GM23338 (cell line): Measurements from ENCODE around the gene RBBP4.

Experiments used
- EZH2 ChIP-seq: fragments of 200-600 bp; sonication (generic); IDR thresholded peaks from one replicate; pipeline ENCODE4 v1.8.0; 2017; ENCODE audit warnings: antibody characterized with exemption, mild to moderate bottlenecking, low read depth; ENCODE audit not compliant: unreplicated experiment
- EZH2phosphoT487 ChIP-seq: fragments of 200-600 bp; sonication (generic); IDR thresholded peaks from one replicate; pipeline ENCODE4 v1.8.1; 2018; ENCODE audit warnings: antibody characterized with exemption; ENCODE audit not compliant: unreplicated experiment
- JUNB ChIP-seq: IDR thresholded peaks from one replicate; pipeline ENCODE4 v1.6.1; 2016; ENCODE audit warnings: antibody characterized with exemption; ENCODE audit not compliant: unreplicated experiment
- POLR2AphosphoS5 ChIP-seq: IDR thresholded peaks from 2 replicates; pipeline ENCODE4 v1.6.1; 2016; ENCODE audit warnings: antibody characterized with exemption, low read depth
- TF ChIP-seq, protein P1 (sequence below), 2 experiments: fragments of 200-600 bp in 1 of 2; sonication (generic) in 1 of 2; conservative IDR thresholded peaks; 2 replicates each; pipeline versions ENCODE4 v1.5.1 to v1.6.1; 2016 to 2017; ENCODE audit warnings: antibody characterized with exemption in 2 of 2, low read depth in 2 of 2, mild to moderate bottlenecking in 2 of 2, moderate library complexity in 1 of 2
- TF ChIP-seq, protein P2 (sequence below): IDR thresholded peaks from one replicate; pipeline ENCODE4 v1.6.1; 2018; ENCODE audit warnings: antibody characterized with exemption; ENCODE audit not compliant: unreplicated experiment

DNA sequence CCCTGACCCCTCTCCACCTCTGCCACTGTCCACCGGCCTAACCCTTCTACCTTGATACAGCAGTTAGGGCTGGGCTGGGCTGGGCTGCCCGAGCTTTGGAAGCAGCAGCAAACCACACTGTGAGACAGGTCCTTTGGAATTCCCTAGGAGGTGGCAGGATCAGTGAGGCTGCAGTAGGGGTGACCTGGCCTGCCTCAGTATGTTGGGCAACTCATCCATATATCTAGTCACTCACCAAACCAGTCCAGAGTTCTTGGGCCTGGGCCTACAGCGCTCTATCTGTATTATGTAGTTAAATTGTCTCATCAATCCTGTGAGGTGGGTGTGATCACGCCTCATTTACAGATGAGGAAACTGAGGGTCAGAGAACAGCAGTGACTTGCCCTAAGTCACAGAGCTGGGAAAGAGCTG lies 64.9 kb downstream of the RBBP4 start:
- TF ChIP-seq EZH2 (no peak), EZH2phosphoT487 (no peak), POLR2AphosphoS5 (no peak), JUNB (no peak)
- TF ChIP-seq, protein P1, sequence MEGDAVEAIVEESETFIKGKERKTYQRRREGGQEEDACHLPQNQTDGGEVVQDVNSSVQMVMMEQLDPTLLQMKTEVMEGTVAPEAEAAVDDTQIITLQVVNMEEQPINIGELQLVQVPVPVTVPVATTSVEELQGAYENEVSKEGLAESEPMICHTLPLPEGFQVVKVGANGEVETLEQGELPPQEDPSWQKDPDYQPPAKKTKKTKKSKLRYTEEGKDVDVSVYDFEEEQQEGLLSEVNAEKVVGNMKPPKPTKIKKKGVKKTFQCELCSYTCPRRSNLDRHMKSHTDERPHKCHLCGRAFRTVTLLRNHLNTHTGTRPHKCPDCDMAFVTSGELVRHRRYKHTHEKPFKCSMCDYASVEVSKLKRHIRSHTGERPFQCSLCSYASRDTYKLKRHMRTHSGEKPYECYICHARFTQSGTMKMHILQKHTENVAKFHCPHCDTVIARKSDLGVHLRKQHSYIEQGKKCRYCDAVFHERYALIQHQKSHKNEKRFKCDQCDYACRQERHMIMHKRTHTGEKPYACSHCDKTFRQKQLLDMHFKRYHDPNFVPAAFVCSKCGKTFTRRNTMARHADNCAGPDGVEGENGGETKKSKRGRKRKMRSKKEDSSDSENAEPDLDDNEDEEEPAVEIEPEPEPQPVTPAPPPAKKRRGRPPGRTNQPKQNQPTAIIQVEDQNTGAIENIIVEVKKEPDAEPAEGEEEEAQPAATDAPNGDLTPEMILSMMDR (conservative IDR thresholded peaks at IDR 0.05; ENCODE audit: low read depth in 2 of 2), result no peak
- TF ChIP-seq, protein P2, sequence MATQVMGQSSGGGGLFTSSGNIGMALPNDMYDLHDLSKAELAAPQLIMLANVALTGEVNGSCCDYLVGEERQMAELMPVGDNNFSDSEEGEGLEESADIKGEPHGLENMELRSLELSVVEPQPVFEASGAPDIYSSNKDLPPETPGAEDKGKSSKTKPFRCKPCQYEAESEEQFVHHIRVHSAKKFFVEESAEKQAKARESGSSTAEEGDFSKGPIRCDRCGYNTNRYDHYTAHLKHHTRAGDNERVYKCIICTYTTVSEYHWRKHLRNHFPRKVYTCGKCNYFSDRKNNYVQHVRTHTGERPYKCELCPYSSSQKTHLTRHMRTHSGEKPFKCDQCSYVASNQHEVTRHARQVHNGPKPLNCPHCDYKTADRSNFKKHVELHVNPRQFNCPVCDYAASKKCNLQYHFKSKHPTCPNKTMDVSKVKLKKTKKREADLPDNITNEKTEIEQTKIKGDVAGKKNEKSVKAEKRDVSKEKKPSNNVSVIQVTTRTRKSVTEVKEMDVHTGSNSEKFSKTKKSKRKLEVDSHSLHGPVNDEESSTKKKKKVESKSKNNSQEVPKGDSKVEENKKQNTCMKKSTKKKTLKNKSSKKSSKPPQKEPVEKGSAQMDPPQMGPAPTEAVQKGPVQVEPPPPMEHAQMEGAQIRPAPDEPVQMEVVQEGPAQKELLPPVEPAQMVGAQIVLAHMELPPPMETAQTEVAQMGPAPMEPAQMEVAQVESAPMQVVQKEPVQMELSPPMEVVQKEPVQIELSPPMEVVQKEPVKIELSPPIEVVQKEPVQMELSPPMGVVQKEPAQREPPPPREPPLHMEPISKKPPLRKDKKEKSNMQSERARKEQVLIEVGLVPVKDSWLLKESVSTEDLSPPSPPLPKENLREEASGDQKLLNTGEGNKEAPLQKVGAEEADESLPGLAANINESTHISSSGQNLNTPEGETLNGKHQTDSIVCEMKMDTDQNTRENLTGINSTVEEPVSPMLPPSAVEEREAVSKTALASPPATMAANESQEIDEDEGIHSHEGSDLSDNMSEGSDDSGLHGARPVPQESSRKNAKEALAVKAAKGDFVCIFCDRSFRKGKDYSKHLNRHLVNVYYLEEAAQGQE, result no peak
